Gastroesophageal sphincter (tissue), 3 donors: ENCODE results near the gene ACTN2.

Source experiments
- CTCF ChIP-seq, 4 experiments: fragments of 200-600 bp in 2 of 4; fragments of 450-650 bp in 2 of 4; sonication (generic) in 1 of 4; IDR thresholded peaks; one replicate each; pipeline ENCODE4 v1.5.1; 2017 to 2019; ENCODE audit warnings: antibody characterized with exemption in 4 of 4, mild to moderate bottlenecking in 2 of 4, moderate library complexity in 2 of 4
- EP300 ChIP-seq: sonication (generic); formaldehyde crosslinking; IDR thresholded peaks from one replicate; pipeline ENCODE4 v1.6.1; 2017; ENCODE audit warnings: antibody characterized with exemption, mild to moderate bottlenecking
- POLR2A ChIP-seq, 2 donors: fragments of 450-650 bp; IDR thresholded peaks; one replicate each; pipeline ENCODE4 v1.6.1; 2017; ENCODE audit warnings: antibody characterized with exemption in 2 of 2, mild to moderate bottlenecking in 2 of 2, moderate library complexity in 1 of 2
- POLR2AphosphoS5 ChIP-seq: sonication (generic); formaldehyde crosslinking; IDR thresholded peaks from one replicate; pipeline ENCODE4 v1.6.1; 2017; ENCODE audit warnings: antibody characterized with exemption

GRCh38 chr1:236692128-236692527, 5.8 kb downstream of the ACTN2 start:
- TF ChIP-seq CTCF (IDR thresholded peaks at IDR 0.05) (no peak), EP300 (no peak), POLR2A (IDR thresholded peaks at IDR 0.05) (no peak), POLR2AphosphoS5 (no peak)
